Endodermal cell (in vitro differentiated cells): ENCODE data around the gene ABCC1. TPM values are rescaled to one million over a fixed set of nuclear protein-coding genes. Genes with fewer than 3 reads are reported as not detected.

Experiments
- DNase-seq: peaks from one replicate; pipeline ENCODE4 v3.0.0-alpha.2; 2017
- H3K27ac ChIP-seq: 2 replicates; pipeline ENCODE4 v1.5.1; 2013; ENCODE audit warnings: mild to moderate bottlenecking, low read depth, low read length, moderate library complexity
- H3K27me3 ChIP-seq: 2 replicates; pipeline ENCODE4 v1.6.1; 2013; ENCODE audit warnings: mild to moderate bottlenecking, low read length, moderate library complexity; ENCODE audit not compliant: insufficient read depth, control insufficient read depth, poor library complexity, severe bottlenecking
- H3K36me3 ChIP-seq: 2 replicates; pipeline ENCODE4 v1.7.0; 2013; ENCODE audit warnings: mild to moderate bottlenecking, low read length, moderate library complexity; ENCODE audit not compliant: control insufficient read depth, insufficient read depth
- H3K4me1 ChIP-seq: one replicate; pipeline ENCODE4 v1.7.0; 2013; ENCODE audit warnings: low read length; ENCODE audit not compliant: control insufficient read depth, insufficient read depth
- H3K4me3 ChIP-seq: 2 replicates; pipeline ENCODE4 v1.5.1; 2013; ENCODE audit warnings: mild to moderate bottlenecking, low read length, moderate library complexity
- H3K9ac ChIP-seq: 2 replicates; pipeline ENCODE4 v1.6.1; 2013; ENCODE audit warnings: mild to moderate bottlenecking, low read length, moderate library complexity; ENCODE audit not compliant: poor library complexity, severe bottlenecking; ENCODE audit errors: extremely low read depth
- H3K9me3 ChIP-seq: 2 replicates; pipeline ENCODE4 v1.6.1; 2013; ENCODE audit warnings: mild to moderate bottlenecking, low read length, moderate library complexity; ENCODE audit not compliant: control insufficient read depth
- H3K27ac Mint-ChIP-seq: 2 replicates; pipeline ENCODE4 v1.8.0; 2020; ENCODE audit warnings: mixed read lengths
- H3K27me3 Mint-ChIP-seq: 2 replicates; pipeline ENCODE4 v1.8.0; 2021; ENCODE audit warnings: mild to moderate bottlenecking, mixed read lengths; ENCODE audit not compliant: insufficient read depth
- H3K36me3 Mint-ChIP-seq: 2 replicates; pipeline ENCODE4 v1.8.0; 2020; ENCODE audit warnings: low read depth, mixed read lengths
- H3K4me1 Mint-ChIP-seq: 2 replicates; pipeline ENCODE4 v1.8.0; 2020; ENCODE audit warnings: mixed read lengths
- H3K4me3 Mint-ChIP-seq: 2 replicates; pipeline ENCODE4 v1.8.0; 2020; ENCODE audit warnings: mild to moderate bottlenecking, moderate library complexity, mixed read lengths
- H3K9me3 Mint-ChIP-seq: 2 replicates; pipeline ENCODE4 v1.8.0; 2020; ENCODE audit warnings: mild to moderate bottlenecking, mixed read lengths
- CTCF ChIP-seq: fragments of 200-600 bp; sonication (generic); conservative IDR thresholded peaks from 2 replicates; pipeline ENCODE4 v1.5.0; 2021; ENCODE audit warnings: antibody characterized with exemption, mild to moderate bottlenecking
- WGBS, 2 experiments: methylation state at CpG; one replicate each; pipeline versions ENCODE4 v1.1.5 to v1.1.7; 2013; ENCODE audit warnings: missing lambda C conversion rate in 2 of 2, mixed read lengths in 1 of 2; ENCODE audit not compliant: insufficient coverage in 1 of 2, insufficient read length in 1 of 2; 5-methylcytosine and 5-hydroxymethylcytosine counted together
- total RNA-seq, 2 donors: library from RNA; stranded (reverse); fragmentation: NEBNext Ultra II Directional in 1 of 2; extraction: Animal tissue kit (Norgen Biotek cat#: 25700) in 1 of 2; gene quantifications; 2 replicates in 1 of 2; 3 replicates in 1 of 2; pipeline ENCODE4 v1.2.1, GENCODE V29; 2021

The ABCC1 gene
- total RNA-seq, 2 donors from 2014 or later = 47.1 to 51.2 TPM

- H3K27me3 Mint-ChIP-seq = peaks cover 4% of the 10 kb centered on the region
- Histone ChIP-seq H3K9ac (no peak overlapping the region), H3K9me3 (peaks cover 26% of the 10 kb centered on the region), H3K36me3 (no peaks in the 10 kb centered on the region), H3K27me3 (no peaks in the 10 kb centered on the region), H3K4me1 (no peaks in the 10 kb centered on the region), H3K27ac (no peak overlapping the region), H3K4me3 (no peak overlapping the region)
- DNase-seq = no peak
- H3K4me1 Mint-ChIP-seq = no peaks in the 10 kb centered on the region
- 85 to 100% methylated on average over 1 to 3 of the region's 3 CpGs for WGBS, 2 experiments
- H3K9me3 Mint-ChIP-seq = peaks cover 27% of the 10 kb centered on the region
- peaks cover 12% of the 10 kb centered on the region for H3K36me3 Mint-ChIP-seq
- no peak overlapping the region for H3K27ac Mint-ChIP-seq
- TF ChIP-seq CTCF = no peak
- H3K4me3 Mint-ChIP-seq = no peak overlapping the region
Observed at GRCh38 chr16:16162591-16162990, 213.2 kb downstream of the ABCC1 start.

- no peak overlapping the region for H3K27ac Mint-ChIP-seq
- Histone ChIP-seq H3K9ac (no peak overlapping the region), H3K4me1 (no peaks in the 10 kb centered on the region), H3K27me3 (no peaks in the 10 kb centered on the region), H3K36me3 (no peaks in the 10 kb centered on the region), H3K9me3 (peaks cover 21% of the 10 kb centered on the region), H3K27ac (no peak overlapping the region), H3K4me3 (no peak overlapping the region)
- no peak overlapping the region for H3K4me3 Mint-ChIP-seq
- H3K27me3 Mint-ChIP-seq = peaks cover 4% of the 10 kb centered on the region
- no peaks in the 10 kb centered on the region for H3K4me1 Mint-ChIP-seq
- peaks cover 12% of the 10 kb centered on the region for H3K36me3 Mint-ChIP-seq
- no peak for TF ChIP-seq CTCF
- DNase-seq = no peak
- WGBS, 2 experiments = 87% methylated on average over 3 to 4 of the region's 4 CpGs
- peaks cover 27% of the 10 kb centered on the region for H3K9me3 Mint-ChIP-seq
Observed at GRCh38 chr16:16163109-16163508, 213.7 kb downstream of the ABCC1 start.

GRCh38 chr16:16163571-16163970 is 214.2 kb downstream of the ABCC1 start:
- H3K4me3 ChIP-seq = no peak overlapping the region
- no peaks in the 10 kb centered on the region for H3K36me3 ChIP-seq
- 93 to 98% methylated on average over 5 of the region's 5 CpGs for WGBS, 2 experiments
- peaks cover 23% of the 10 kb centered on the region for H3K9me3 Mint-ChIP-seq
- no peak overlapping the region for H3K4me3 Mint-ChIP-seq
- no peak overlapping the region for H3K27ac Mint-ChIP-seq
- TF ChIP-seq CTCF = no peak
- H3K36me3 Mint-ChIP-seq = peaks cover 7% of the 10 kb centered on the region
- H3K27me3 Mint-ChIP-seq = peaks cover 4% of the 10 kb centered on the region
- no peaks in the 10 kb centered on the region for H3K27me3 ChIP-seq
- H3K4me1 ChIP-seq = no peaks in the 10 kb centered on the region
- no peak overlapping the region for H3K27ac ChIP-seq
- DNase-seq = no peak
- H3K9ac ChIP-seq = no peak overlapping the region
- H3K4me1 Mint-ChIP-seq = no peaks in the 10 kb centered on the region
- H3K9me3 ChIP-seq = peaks cover 16% of the 10 kb centered on the region
